CD4-positive, alpha-beta T cell treated with Interleukin-15 for 1 hour (primary cell): Measurements from ENCODE around the gene ATR.
"Not testable (repeated sequence)": the region's sequence is repeated elsewhere in the genome, so short reads cannot be mapped to it uniquely, and the experiment has no call there.

ENCODE experiments used
- DNase-seq: peaks from one replicate; pipeline ENCODE4 v3.0.0-alpha.2; 2020

The ATR gene

DNA sequence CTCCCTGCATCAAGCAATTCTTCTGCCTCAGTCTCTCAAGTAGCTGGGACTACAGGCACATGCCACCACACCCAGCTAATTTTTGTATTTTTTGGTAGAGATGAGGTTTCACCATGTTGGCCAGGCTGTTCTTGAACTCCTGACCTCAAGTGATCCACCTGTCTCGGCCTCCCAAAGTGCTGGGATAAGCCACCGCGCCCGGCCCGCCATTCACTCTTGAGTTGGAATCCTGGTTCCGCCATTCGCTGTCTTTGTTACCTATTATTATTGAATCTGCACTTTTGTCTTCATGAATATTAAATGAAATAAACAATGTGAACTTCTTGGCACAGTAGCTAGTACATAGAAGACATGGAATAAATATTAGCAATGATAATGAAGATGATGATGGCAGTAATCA is 13.7 kb upstream of the ATR start:
- DNase-seq: not testable (repeated sequence)

DNA sequence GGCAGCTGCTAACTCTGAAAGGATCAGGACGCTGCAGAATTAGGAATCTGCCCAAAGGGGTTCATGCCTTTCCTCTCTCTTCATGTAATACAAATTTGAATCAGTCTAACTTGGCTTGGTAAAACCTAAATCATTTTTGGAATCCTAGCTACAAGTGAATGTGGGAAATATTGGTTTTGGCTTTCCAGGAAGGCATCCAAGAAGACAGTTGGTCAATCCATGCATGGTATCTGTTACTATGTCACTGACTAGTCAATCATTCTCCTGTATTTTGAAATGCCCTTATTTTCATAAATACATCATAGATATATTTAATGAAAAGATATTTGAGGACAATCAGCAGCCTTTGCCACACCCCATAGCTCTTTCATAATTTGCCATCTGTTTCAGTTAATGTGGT is 10.2 kb upstream of the ATR start:
- no peak for DNase-seq

DNA sequence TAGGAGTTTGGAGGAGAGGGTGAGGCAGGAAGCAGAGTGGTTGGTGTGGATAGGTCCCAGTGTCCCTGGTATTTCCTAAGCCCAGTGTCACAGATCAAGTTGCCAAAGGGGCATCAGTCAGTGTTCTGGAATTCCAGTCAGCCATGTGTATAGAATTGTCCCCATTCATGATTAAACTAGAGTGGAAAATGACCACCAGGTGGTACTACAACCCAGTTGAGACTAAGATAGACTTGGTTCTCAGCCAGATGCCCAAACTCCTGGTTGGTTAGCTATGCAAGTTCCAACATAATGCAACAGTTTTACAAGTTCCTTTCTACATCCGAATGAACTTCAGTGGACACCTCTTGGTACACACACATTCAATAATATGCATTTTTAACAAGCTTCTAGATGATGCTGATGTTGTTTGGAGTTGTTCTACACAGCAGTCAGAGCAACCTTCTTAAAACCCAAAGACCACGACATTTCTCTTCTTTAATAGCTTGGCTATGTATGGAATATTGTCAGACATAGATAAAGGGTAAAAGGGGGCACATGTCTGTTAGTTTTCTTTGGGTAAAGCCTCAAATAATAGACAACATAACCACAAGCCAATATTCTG is 8.4 kb upstream of the ATR start:
- no peak for DNase-seq

DNA sequence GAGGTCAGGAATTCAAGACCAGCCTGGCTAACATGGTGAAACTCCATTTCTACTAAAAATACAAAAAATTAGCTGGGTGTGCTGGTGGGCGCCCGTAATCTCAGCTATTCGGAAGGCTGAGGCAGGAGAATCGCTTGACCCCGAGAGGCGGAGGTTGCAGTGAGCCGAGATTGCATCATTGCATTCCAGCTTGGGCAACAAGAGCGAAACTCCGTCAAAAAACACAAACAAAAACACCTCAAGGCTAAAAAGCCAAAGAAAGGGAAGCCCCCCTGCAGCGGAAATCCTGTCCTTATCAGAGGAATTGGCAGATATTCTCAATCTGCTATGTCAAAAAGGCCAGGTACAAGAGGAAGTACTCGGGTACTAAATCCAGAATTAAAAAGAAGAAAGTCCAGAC is 2.5 kb upstream of the ATR start:
- not testable (repeated sequence) for DNase-seq

DNA sequence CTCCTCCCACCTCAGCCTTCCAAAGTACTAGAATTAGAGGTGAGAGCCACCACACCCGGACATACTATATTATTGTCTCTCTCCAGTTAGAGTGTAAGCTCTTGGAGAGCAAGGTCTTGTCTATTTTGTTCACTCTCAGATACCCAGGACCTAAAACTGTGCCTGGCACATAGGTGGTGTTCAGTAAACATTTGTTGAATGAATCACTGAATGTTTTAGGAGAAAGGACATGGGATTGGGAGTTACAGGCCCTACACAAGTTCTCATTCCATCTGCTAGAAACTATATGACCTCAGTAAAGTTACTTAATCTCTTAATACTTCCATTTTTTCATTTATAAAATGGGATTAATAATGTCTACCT is 1.5 kb upstream of the ATR start:
- DNase-seq: no peak

DNA sequence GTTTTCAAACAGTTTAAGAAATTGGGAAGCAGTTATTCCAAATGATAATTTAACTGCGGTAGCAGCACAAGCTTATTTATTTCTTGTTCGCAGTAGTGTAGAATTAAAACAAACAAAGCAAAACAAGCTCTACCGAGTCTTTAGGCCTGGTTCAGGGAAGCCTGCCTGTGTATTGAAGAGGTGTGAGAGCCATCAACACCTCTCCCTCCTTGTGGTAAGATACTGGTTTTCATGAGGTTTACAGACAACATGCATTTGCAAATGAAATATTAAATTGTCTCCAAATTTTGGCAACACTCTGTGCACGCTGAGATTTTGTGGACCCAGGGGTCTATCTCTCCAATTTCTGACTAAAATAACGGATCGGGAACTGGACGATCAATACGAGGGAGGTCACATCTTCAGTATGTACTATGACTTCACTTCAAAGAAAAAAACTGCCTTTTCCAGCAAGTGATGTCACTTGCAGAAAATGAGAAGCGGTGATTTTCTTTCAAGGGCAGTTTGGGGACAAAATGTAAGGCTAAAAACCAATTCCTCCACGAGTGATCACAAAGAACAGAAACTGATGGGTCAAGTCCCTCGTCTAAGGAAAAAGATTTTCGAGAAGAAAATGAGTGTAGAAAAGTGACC is 721 bp downstream of the ATR start:
- DNase-seq: no peak

DNA sequence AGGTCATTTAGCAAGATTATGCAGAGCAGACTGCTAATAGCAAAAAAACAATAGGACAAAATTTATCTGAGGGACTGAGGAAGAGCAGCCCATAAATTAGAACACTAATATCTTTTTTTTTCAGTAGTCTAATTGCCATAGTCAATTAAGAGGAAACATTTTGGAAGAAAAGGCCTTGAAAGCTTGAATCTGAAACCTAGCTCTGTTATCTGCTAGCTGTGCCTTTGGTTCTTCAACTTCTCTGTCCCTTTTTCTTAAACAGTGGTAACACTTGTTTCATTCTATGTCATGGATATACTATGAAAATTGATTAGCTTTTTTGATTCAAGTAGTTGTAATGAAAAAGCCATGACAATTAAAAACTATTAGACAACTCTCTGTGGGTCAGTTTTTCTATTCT is 1.7 kb downstream of the ATR start:
- DNase-seq: no peak

DNA sequence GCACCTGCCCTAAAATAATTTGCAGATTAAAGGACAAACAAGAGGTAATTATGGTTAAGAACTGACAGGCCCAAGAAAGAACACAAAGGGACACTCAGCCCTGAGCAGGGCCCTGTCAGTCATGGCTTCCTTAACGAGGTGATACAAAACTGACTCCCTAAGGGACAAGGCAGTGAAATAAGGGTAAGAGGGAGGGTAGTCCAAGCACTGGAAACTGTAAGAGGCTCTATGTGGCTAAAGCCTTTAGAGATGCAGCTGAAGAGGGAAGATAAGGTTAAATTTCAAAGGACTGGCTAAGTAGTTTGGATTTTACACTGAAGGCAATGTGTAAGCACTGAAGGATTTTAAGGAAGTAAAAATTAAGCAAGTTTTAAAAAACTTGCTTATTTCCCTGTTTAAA is 3.9 kb downstream of the ATR start:
- no peak for DNase-seq

DNA sequence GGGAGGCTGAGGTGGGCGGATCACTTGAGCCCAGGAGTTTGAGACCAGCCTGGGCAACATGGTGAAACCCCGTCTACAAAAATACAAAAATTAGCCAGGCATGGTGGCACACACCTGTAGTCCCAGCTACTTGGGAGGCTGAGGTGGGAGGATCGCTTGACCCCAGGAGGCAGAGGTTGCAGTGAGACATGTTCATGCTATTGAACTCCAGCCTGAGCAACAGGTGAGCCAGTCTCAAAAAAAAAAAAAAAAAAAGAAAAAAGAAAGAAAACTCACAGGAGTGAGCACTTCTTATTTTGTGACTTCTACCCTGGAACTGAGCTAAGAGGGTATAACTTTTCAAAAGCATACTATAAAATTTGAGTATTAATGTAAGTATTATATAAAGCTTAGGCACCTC is 4.3 kb downstream of the ATR start:
- DNase-seq: not testable (repeated sequence)

DNA sequence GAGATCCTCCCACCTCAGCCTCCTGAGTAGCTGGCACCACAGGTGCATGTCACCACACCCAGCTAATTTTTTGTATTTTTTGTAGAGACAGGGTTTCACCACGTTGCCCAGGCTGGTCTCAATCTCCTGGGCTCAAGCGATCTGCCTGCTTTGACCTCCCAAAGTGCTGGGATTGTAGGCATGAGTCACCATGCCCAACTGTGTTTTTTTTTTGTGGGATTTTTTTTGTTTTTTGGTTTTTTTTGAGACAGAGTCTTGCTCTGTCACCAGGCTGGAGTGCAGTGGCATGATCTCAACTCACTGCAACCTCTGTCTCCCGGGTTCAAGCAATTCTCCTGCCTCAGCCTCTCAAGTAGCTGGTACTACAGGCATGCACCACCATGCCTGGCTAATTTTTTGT is 9.1 kb downstream of the ATR start:
- not testable (repeated sequence) for DNase-seq

DNA sequence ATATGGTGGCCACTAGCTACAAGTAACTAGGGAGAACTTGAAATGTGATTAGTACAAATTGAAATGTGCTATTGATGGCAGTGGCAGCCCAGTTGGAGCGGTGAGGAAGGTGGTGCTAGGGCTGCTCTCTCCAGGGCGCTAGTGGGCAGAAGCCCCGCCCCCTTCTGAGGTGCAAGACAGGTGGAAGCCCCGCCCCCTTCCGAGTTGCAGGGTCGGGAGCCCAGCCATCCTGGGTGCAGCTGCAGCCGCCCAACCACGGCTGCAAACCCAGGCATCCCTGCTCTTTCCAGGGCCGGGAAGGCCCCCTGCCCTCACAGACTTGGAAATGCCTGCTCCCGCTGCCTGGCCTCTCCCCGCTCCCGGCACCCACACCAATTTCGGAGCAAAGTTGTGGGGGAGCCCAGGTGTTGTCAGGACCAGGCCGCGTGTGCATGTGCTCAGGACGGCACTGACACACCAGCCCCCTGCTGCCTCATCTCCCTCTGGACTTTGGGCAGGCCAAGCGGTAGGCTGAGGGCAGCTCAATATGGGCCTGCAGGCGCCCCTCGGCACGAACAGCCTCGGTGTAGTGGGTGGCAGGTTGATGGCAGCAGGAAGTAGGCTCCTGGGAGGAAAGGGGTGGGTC is 10.0 kb downstream of the ATR start:
- DNase-seq: no peak

DNA sequence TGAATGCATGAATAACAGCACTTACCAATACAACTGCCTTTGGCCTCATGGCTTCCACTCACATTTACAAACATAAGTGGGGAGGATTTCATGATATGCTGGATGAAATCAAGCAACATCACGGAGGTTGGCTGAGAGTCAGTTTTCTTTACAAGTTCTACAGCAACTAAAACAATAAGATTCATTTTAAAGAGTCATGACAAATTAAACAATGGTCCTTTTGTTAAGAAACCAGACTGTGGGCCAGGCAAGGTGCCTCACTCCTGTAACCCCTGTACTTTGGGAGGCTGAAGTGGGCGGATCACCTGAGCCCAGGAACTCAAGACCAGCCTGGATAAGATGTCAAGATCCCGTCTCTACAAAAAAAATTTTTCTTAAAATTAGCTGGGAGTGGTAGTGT is 12.4 kb downstream of the ATR start:
- no peak for DNase-seq

DNA sequence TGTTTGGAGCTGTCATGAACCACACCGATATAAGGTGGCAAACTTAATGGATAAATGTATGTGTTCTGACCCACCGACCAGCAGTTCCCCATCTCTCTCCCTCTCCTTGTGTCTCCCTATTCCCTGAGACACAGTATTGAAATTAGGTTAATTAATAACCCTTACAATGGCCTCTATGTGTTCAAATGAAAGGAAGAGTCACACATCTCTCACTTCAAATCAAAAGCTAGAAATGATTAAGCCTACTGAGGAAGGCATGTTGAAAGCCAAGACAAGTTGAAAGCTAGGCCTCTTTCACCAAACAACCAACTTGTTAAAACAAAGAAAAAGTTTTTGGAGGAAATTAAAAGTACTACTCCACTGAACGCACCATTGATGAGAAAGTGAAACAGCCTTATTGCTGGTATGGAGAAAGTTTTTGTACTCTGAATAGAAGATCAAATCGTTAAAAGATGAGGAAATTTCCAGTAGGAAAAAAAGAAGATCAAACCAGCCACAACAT is 15.0 kb downstream of the ATR start:
- no peak for DNase-seq

DNA sequence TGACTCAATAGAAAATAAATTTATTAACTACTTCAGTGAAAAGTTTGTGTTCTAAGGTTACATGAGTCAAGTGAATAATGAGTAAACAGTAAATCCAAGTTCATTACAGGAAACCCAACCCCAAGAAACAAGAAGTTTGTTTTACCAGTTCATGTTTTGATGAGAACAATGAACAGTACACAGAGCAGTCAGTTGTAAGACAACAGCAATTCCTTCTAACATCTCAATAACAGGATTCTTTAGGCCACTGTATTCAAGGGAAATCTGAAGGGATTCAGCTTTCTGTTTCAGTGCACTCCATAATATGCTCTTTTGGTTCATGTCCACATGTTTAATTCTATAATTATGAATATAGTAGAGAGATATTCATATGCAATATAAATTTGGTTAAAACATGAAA is 18.4 kb downstream of the ATR start:
- DNase-seq: no peak

DNA sequence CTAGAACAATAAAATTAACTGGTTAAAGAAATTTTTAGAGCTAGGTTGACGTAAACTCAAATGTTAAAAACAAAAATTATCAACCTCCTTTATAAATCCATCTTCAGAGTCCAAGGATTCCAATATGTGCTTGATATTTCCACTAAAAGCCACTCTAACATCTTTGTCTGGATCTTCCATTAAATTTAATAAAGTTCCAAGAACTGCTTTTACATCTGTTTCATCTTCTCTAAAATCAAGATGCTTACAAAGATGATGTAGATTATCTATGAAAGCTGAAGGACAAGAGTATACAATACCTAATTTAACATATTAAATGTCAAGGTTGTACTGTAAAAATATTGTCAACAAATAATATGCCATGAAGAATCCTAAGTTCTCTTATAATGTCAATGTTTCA is 24.8 kb downstream of the ATR start:
- no peak for DNase-seq

DNA sequence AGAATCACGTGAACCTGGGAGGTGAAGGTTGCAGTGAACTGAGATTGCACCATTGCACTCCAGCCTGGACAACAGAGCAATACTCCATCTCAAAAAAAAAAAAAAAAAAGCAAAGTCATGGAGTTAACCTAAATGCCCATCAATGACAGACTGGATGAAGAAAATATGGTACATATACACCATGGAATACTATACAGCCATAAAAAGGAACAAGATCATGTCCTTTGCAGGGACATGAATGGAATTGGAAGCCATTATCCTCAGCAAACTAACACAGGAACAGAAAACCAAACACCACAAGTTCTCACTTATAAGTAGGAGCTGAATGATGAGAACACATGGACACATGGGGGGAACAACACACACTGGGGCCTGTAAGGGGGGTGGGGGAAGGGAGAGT is 26.0 kb downstream of the ATR start:
- not testable (repeated sequence) for DNase-seq

DNA sequence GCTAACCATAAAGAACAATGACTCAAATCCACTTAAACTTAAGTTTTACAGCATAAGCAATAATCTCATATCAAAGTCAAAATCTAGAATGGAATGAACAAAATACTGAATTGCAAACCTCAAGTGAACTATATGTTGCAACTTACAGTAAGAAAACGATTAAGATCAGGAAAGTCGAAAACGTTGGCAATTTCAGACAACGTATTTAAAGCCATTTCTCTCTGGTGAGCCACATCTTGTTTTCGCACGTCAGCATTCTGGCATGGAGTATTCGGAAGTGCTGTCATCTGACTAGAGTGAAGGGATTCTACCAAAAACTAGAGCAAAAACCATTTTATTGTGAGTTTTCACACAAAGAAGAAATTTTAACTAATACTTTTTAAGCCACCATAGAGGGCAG is 28.5 kb downstream of the ATR start:
- no peak for DNase-seq

DNA sequence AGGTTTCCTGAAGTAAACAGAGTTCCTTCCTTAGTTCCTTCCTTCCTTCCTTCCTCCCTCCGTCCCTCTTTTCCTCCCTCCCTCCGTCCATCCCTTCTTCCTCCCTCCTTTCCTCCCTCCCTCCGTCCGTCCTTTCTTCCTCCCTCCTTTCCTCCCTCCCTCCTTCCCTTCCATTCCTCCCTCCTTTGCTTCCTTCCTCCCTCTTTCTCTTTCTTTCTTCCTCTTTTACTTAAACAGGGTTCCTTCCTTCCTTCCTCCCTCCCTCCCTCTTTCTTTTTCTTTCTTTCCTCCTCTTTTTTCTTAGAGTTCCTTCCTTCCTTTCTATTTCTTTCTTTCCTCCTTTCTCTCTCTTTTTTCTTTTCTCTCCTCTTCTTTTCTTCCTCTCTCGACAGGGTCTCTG is 35.2 kb downstream of the ATR start:
- no peak for DNase-seq

DNA sequence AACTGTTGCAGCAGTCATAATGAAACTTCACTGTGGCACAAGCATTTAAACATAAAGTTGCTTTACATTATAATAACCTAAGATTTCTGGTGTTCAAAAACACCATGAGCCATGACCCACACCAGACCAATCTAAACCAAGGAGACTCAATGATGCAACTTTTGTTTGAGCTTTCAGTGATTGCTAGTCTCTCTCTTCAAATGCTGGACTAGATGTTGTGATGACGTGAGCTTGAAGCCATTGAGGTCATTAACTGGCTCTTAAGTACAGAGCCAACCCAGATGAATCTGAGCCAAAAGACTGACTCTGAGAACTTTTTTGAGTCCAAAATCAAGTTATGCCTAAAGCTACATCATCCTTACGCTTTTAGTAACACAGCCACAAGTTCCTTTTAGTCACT is 36.5 kb downstream of the ATR start:
- no peak for DNase-seq

DNA sequence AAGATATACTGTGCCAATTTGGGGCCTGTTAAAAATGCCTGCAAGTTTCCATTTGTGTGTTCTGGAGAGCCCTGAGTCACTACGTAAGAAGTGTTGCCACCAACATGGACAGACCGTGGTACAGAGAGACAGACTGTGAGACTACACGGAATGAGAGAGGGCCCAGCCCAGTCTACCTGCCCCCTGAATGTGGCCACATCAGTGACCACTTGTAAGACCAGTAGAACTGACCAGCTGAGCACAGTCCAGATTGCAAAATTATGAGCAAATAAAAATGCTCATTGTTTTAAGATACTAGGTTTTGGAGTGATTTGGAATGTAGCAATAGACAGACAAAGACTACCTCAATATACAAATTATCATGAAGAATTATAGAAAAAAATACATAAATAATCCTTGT is 42.0 kb downstream of the ATR start:
- no peak for DNase-seq

DNA sequence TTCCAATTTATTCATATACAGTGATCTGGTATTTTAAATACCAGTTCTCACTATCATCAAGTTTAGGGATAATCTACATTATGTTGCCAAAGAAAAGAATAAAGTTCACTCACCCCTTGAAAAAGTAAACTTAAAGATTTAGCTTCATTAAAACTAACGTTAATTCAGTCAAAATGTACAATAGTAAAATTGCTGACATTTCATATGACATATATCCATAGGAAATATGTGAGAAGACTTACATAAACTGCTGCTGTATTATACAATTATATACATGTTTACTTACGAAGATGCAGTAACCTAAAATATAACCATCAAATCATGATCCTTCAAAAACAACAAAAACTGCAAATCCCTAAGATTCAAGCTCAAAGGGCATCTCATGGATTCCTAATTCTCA is 44.0 kb downstream of the ATR start:
- DNase-seq: no peak

DNA sequence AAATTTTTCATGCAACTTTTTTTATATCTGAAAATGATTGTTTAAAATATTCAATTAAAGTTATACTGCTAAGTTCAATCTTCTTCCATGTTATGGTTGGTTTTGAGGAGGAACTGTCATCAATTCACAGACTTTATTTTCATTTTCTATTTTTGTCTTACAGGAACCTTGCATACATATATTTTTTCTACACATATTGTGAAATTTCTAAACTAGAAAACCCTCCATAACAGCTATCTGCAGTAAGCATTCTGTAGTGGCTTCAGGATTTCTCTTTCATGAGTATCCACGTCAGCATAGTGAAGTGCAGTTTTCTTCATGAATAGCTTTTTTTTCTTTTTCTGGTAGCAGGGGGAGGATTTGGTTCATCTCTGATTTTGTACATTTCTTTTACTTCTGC is 48.2 kb downstream of the ATR start:
- no peak for DNase-seq

DNA sequence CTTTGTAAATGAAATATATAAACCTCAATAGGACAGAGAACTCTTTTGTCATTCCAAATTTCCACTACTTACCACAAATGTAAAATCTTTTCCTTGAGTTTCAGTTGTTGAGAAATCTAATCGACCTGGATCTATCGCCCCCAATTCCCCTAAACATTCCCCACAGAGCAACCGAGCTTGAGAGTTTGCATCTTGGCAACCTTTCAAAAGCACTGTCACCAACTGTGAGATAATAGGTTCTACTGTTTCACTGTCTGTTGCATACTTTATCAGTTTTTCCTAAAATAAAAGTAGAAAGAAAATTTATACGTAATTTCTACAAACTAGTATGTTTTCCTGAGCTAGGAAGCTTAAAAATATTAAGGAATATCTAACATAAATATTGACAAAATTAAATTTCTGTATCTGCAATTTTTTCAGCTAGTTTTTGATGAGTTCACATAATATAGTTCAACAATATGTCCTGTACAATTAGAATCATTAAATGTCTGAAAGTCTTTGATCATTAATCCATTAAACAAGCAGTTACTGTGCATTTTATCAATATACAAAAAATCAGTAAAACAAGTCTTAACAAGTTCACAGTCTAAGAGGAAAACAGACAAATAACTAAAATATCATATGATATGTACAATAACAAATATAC is 54.5 kb downstream of the ATR start:
- DNase-seq: no peak

DNA sequence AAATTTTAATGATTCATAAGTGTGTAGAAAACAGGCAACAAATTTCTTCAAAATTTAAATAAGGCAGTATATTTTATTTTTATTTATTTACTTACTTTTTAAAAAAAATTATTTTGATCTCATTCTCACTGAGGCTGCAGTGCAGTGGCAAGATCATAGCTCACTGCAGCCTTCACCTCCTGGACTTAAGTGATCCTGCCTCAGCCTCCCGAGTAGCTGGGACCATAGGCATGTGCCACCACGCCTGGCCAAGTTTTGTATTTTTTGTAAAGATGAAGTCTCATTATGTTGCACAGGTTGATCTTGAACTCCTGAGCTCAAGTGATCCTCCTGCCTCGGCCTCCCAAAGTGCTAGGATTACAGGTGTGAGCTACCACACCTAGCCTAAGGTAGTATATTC is 69.5 kb downstream of the ATR start:
- no peak for DNase-seq
